ENCODE measurements around the gene ARHGAP9.

ARHGAP9 gene

DNA sequence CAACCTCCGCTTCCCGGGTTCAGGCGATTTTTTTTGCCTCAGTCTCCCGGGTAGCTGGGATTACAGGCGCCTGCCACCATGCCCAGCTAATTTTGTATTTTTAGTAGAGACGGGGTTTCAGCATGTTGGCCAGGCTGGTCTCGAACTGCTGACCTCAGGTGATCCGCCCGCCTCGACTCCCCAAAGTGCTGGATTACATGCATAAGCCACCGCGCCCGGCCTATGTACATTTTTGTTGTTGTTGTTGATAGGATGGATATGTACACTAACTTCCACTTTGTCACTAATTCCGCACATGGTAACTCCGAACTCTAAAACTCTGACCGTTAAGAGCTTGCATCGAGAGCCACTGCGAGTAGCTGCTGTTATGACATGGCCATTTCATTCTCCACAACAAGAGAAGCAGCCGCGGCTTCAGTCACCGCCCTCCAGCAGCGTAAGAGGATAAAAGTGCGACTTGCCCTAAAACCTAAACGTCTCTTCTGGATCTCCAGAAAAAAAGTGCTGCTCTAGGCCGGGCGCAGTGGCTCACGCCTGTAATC lies 7.5 kb upstream of the ARHGAP9 start:
- TF ChIP-seq, protein P1, sequence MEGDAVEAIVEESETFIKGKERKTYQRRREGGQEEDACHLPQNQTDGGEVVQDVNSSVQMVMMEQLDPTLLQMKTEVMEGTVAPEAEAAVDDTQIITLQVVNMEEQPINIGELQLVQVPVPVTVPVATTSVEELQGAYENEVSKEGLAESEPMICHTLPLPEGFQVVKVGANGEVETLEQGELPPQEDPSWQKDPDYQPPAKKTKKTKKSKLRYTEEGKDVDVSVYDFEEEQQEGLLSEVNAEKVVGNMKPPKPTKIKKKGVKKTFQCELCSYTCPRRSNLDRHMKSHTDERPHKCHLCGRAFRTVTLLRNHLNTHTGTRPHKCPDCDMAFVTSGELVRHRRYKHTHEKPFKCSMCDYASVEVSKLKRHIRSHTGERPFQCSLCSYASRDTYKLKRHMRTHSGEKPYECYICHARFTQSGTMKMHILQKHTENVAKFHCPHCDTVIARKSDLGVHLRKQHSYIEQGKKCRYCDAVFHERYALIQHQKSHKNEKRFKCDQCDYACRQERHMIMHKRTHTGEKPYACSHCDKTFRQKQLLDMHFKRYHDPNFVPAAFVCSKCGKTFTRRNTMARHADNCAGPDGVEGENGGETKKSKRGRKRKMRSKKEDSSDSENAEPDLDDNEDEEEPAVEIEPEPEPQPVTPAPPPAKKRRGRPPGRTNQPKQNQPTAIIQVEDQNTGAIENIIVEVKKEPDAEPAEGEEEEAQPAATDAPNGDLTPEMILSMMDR (IDR thresholded peaks at IDR 0.05; ENCODE audit: low read depth, low read length) = no peak
- DNase-seq = no peak
- no peaks in the 10 kb centered on the region for H3K4me1 ChIP-seq
- H3K9me3 ChIP-seq = no peaks in the 10 kb centered on the region
- H3K4me3 ChIP-seq (ENCODE audit: low read depth, low read length) = peak overlapping the region; percentile 90; the same call in 1 of the 2 replicates
- H3K36me3 ChIP-seq = peaks cover 35% of the 10 kb centered on the region
- peaks cover 11% of the 10 kb centered on the region; the same call in 1 of the 2 replicates for H3K27me3 ChIP-seq

- peaks cover 25% of the 10 kb centered on the region for H3K27me3 ChIP-seq
- TF ChIP-seq, protein P1 (IDR thresholded peaks at IDR 0.05; ENCODE audit: low read depth, low read length) = no peak
- no peaks in the 10 kb centered on the region; the same call in 1 of the 2 replicates for H3K9me3 ChIP-seq
- no peaks in the 10 kb centered on the region for H3K4me1 ChIP-seq
- H3K36me3 ChIP-seq = peaks cover 20% of the 10 kb centered on the region
- no peak overlapping the region for H3K4me3 ChIP-seq (ENCODE audit: low read depth, low read length)
- no peak for DNase-seq
Measured at GRCh38 chr12:57485695-57486094, 6.0 kb upstream of the ARHGAP9 start.

DNA sequence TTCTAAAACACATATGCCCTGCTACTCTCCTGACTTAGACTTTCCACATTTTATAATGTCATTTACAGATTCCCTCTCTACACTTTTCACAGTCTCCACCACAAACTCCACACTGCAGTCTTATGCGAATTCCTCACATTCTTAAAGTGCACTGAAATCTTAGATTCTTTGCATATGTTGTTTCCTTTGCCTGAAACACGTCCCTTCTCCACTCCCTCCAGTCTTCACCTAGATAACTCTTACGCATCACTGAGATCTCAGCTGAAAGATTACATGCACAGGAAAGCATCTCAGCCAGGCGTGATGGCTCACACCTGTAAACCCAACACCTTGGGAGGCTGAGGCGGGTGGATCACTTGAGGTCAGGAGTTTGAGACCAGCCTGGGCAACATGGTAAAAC lies 3.8 kb upstream of the ARHGAP9 start:
- peaks cover 48% of the 10 kb centered on the region for H3K27me3 ChIP-seq
- no peaks in the 10 kb centered on the region; the same call in 1 of the 2 replicates for H3K9me3 ChIP-seq
- peaks cover 4% of the 10 kb centered on the region; the same call in 1 of the 2 replicates for H3K36me3 ChIP-seq
- no peak for DNase-seq
- TF ChIP-seq, protein P1 (IDR thresholded peaks at IDR 0.05; ENCODE audit: low read depth, low read length) = no peak
- no peak overlapping the region for H3K4me3 ChIP-seq (ENCODE audit: low read depth, low read length)
- no peaks in the 10 kb centered on the region for H3K4me1 ChIP-seq

GRCh38 chr12:57481671-57482070 lies 2.0 kb upstream of the ARHGAP9 start:
- TF ChIP-seq, protein P1 (IDR thresholded peaks at IDR 0.05; ENCODE audit: low read depth, low read length) = no peak
- Histone ChIP-seq H3K27me3 (peaks cover 64% of the 10 kb centered on the region), H3K36me3 (no peaks in the 10 kb centered on the region), H3K4me1 (no peaks in the 10 kb centered on the region), H3K4me3 (ENCODE audit: low read depth, low read length) (no peak overlapping the region), H3K9me3 (no peaks in the 10 kb centered on the region; the same call in 1 of the 2 replicates)
- no peak for DNase-seq

- Histone ChIP-seq H3K4me1 (no peaks in the 10 kb centered on the region), H3K36me3 (no peaks in the 10 kb centered on the region), H3K27me3 (peaks cover 91% of the 10 kb centered on the region), H3K4me3 (ENCODE audit: low read depth, low read length) (no peak overlapping the region), H3K9me3 (no peaks in the 10 kb centered on the region; the same call in 1 of the 2 replicates)
- TF ChIP-seq, protein P1 (IDR thresholded peaks at IDR 0.05; ENCODE audit: low read depth, low read length) = no peak
- DNase-seq = no peak
Measured at GRCh38 chr12:57479043-57479375, 657 bp downstream of the ARHGAP9 start.
